ENCODE data around the gene FOXP1. TPM values are rescaled to one million over a fixed set of nuclear protein-coding genes. Genes with fewer than 3 reads are reported as not detected.
A peak's percentile ranks its signal among the peaks of the same experiment; 100 is the strongest.

FOXP1 gene
- total RNA-seq, 1 donor from 2014 or later = 33.2 TPM

GRCh38 chr3:71041371-71041770 lies 542.2 kb downstream of the FOXP1 start:
- Histone ChIP-seq H3K4me3 (ENCODE audit: low read depth, low read length) (no peak overlapping the region), H3K27me3 (ENCODE audit: control insufficient read depth, insufficient read depth, low read length) (no peaks in the 10 kb centered on the region), H3K36me3 (ENCODE audit: control insufficient read depth, insufficient read depth, low read length) (peaks cover 11% of the 10 kb centered on the region)
- TF ChIP-seq, protein P1, sequence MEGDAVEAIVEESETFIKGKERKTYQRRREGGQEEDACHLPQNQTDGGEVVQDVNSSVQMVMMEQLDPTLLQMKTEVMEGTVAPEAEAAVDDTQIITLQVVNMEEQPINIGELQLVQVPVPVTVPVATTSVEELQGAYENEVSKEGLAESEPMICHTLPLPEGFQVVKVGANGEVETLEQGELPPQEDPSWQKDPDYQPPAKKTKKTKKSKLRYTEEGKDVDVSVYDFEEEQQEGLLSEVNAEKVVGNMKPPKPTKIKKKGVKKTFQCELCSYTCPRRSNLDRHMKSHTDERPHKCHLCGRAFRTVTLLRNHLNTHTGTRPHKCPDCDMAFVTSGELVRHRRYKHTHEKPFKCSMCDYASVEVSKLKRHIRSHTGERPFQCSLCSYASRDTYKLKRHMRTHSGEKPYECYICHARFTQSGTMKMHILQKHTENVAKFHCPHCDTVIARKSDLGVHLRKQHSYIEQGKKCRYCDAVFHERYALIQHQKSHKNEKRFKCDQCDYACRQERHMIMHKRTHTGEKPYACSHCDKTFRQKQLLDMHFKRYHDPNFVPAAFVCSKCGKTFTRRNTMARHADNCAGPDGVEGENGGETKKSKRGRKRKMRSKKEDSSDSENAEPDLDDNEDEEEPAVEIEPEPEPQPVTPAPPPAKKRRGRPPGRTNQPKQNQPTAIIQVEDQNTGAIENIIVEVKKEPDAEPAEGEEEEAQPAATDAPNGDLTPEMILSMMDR (IDR thresholded peaks at IDR 0.05; ENCODE audit: insufficient read depth, low read length, severe bottlenecking) = no peak
- DNase-seq (ENCODE audit: low read depth) (no peak), FAIRE-seq (peak; percentile 52)

- DNase-seq (ENCODE audit: low read depth) (no peak), FAIRE-seq (no peak)
- Histone ChIP-seq H3K36me3 (ENCODE audit: control insufficient read depth, insufficient read depth, low read length) (peaks cover 7% of the 10 kb centered on the region), H3K4me3 (ENCODE audit: low read depth, low read length) (no peak overlapping the region), H3K27me3 (ENCODE audit: control insufficient read depth, insufficient read depth, low read length) (no peaks in the 10 kb centered on the region)
- TF ChIP-seq, protein P1 (IDR thresholded peaks at IDR 0.05; ENCODE audit: insufficient read depth, low read length, severe bottlenecking) = no peak
These were observed 544.2 kb downstream of the FOXP1 start for GRCh38 chr3:71039332-71039731.

DNA sequence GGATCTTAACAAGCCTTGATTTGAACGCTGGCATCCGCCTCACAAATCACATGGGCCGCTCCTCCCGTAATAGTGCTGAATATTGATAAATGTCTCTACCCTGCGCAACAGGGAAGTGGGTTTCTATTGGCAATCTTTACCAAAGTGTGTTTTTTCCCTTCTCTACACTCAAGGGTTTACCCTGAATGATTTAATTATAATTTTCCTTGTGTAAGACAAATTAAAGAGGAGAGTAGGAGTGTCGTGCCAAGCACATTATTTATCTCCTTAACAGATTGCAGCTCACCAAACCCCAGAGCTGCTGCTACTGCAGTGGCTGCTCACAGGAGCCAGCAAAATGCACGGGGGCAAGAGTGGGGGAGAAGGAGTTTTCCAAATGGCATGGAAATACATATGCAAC lies 545.8 kb downstream of the FOXP1 start:
- FAIRE-seq = no peak
- no peak overlapping the region for H3K4me3 ChIP-seq (ENCODE audit: low read depth, low read length)
- H3K36me3 ChIP-seq (ENCODE audit: control insufficient read depth, insufficient read depth, low read length) = peaks cover 7% of the 10 kb centered on the region
- DNase-seq (ENCODE audit: low read depth) = no peak
- no peaks in the 10 kb centered on the region for H3K27me3 ChIP-seq (ENCODE audit: control insufficient read depth, insufficient read depth, low read length)
- TF ChIP-seq, protein P1 (IDR thresholded peaks at IDR 0.05; ENCODE audit: insufficient read depth, low read length, severe bottlenecking) = no peak

- no peak for FAIRE-seq
- TF ChIP-seq, protein P1 (IDR thresholded peaks at IDR 0.05; ENCODE audit: insufficient read depth, low read length, severe bottlenecking) = no peak
- Histone ChIP-seq H3K36me3 (ENCODE audit: control insufficient read depth, insufficient read depth, low read length) (peaks cover 4% of the 10 kb centered on the region), H3K4me3 (ENCODE audit: low read depth, low read length) (no peak overlapping the region), H3K27me3 (ENCODE audit: control insufficient read depth, insufficient read depth, low read length) (no peaks in the 10 kb centered on the region)
- DNase-seq (ENCODE audit: low read depth) = no peak
These were observed 547.6 kb downstream of the FOXP1 start for GRCh38 chr3:71035886-71036285.

- no peaks in the 10 kb centered on the region for H3K27me3 ChIP-seq (ENCODE audit: control insufficient read depth, insufficient read depth, low read length)
- FAIRE-seq (no peak), DNase-seq (ENCODE audit: low read depth) (no peak)
- peaks cover 2% of the 10 kb centered on the region for H3K36me3 ChIP-seq (ENCODE audit: control insufficient read depth, insufficient read depth, low read length)
- TF ChIP-seq, protein P1 (IDR thresholded peaks at IDR 0.05; ENCODE audit: insufficient read depth, low read length, severe bottlenecking) = no peak
- no peak overlapping the region for H3K4me3 ChIP-seq (ENCODE audit: low read depth, low read length)
These were observed 548.2 kb downstream of the FOXP1 start for GRCh38 chr3:71035314-71035713.

- FAIRE-seq = no peak
- Histone ChIP-seq H3K36me3 (ENCODE audit: control insufficient read depth, insufficient read depth, low read length) (peaks cover 2% of the 10 kb centered on the region), H3K4me3 (ENCODE audit: low read depth, low read length) (no peak overlapping the region), H3K27me3 (ENCODE audit: control insufficient read depth, insufficient read depth, low read length) (no peaks in the 10 kb centered on the region)
- peak; percentile 72 for DNase-seq (ENCODE audit: low read depth)
- TF ChIP-seq, protein P1 (IDR thresholded peaks at IDR 0.05; ENCODE audit: insufficient read depth, low read length, severe bottlenecking) = peak; percentile 7
These were observed 549.8 kb downstream of the FOXP1 start for GRCh38 chr3:71033681-71034220.

All from bronchial epithelial cell (primary cell).